ENCODE measurements around the gene SIPA1L3.

The SIPA1L3 gene

GRCh38 chr19:38239816-38240215 is 332.8 kb downstream of the SIPA1L3 start:
- no peak for DNase-seq (ENCODE audit: low read depth)

GRCh38 chr19:38243279-38243673 is 336.3 kb downstream of the SIPA1L3 start:
- DNase-seq (ENCODE audit: low read depth) = no peak

- DNase-seq (ENCODE audit: low read depth) = no peak
Measured at GRCh38 chr19:38245826-38246498, 339.0 kb downstream of the SIPA1L3 start.

- no peak for DNase-seq (ENCODE audit: low read depth)
Measured at GRCh38 chr19:38247126-38247525, 340.1 kb downstream of the SIPA1L3 start.

GRCh38 chr19:38247734-38248268 is 340.8 kb downstream of the SIPA1L3 start:
- no peak for DNase-seq (ENCODE audit: low read depth)

GRCh38 chr19:38248421-38248820 is 341.4 kb downstream of the SIPA1L3 start:
- DNase-seq (ENCODE audit: low read depth) = no peak

- DNase-seq (ENCODE audit: low read depth) = no peak
Measured at GRCh38 chr19:38250428-38250820, 343.4 kb downstream of the SIPA1L3 start.

- no peak for DNase-seq (ENCODE audit: low read depth)
Measured at GRCh38 chr19:38250821-38251563, 344.0 kb downstream of the SIPA1L3 start.

- no peak for DNase-seq (ENCODE audit: low read depth)
Measured at GRCh38 chr19:38251564-38252051, 344.6 kb downstream of the SIPA1L3 start.

GRCh38 chr19:38252385-38252784 is 345.4 kb downstream of the SIPA1L3 start:
- DNase-seq (ENCODE audit: low read depth) = no peak

- DNase-seq (ENCODE audit: low read depth) = no peak
Measured at GRCh38 chr19:38252941-38253691, 346.1 kb downstream of the SIPA1L3 start.

- DNase-seq (ENCODE audit: low read depth) = no peak
Measured at GRCh38 chr19:38253788-38254187, 346.8 kb downstream of the SIPA1L3 start.

GRCh38 chr19:38255383-38256014 is 348.5 kb downstream of the SIPA1L3 start:
- no peak for DNase-seq (ENCODE audit: low read depth)
